Activated CD8-positive, alpha-beta T cell treated with anti-CD3 and anti-CD28 coated beads for 36 hours (primary cell): ENCODE data around the gene PTPRN. TPM values are rescaled to one million over a fixed set of nuclear protein-coding genes. Genes with fewer than 3 reads are reported as not detected.

Experiments used
- ATAC-seq: fragments of 200-7000 bp; cut with Tn5 transposase; one replicate; pipeline ENCODE4 v1.10.0; 2021; ENCODE audit warnings: mild to moderate bottlenecking, moderate library complexity
- CTCF ChIA-PET: fragments of 350-600 bp; sonication (Branson Sonifier 250); formaldehyde crosslinking; loops from one replicate; lab custom pipeline; 2021; ENCODE audit warnings: antibody characterized with exemption; lab: Charles Lee
- POLR2A ChIA-PET: fragments of 350-600 bp; sonication (Branson Sonifier 250); formaldehyde crosslinking; loops from one replicate; lab custom pipeline; 2021; ENCODE audit warnings: antibody characterized with exemption; lab: Charles Lee
- DNase-seq: peaks from one replicate; pipeline ENCODE4 v3.0.0-alpha.2; 2020
- H3K27ac Mint-ChIP-seq: one replicate; pipeline ENCODE4 v1.8.0; 2021; ENCODE audit warnings: mild to moderate bottlenecking, mixed read lengths
- H3K27me3 Mint-ChIP-seq: one replicate; pipeline ENCODE4 v1.8.0; 2021; ENCODE audit warnings: mixed read lengths
- H3K36me3 Mint-ChIP-seq: one replicate; pipeline ENCODE4 v1.8.0; 2021; ENCODE audit warnings: low read depth, mixed read lengths
- H3K4me1 Mint-ChIP-seq: one replicate; pipeline ENCODE4 v1.8.0; 2021; ENCODE audit warnings: low read depth, mixed read lengths
- H3K4me3 Mint-ChIP-seq: one replicate; pipeline ENCODE4 v1.8.0; 2021; ENCODE audit warnings: mild to moderate bottlenecking, moderate library complexity, mixed read lengths
- H3K9me3 Mint-ChIP-seq: one replicate; pipeline ENCODE4 v1.8.0; 2021; ENCODE audit warnings: mixed read lengths
- intact Hi-C: fragments of 100-400 bp; cut with micrococcal nuclease; formaldehyde crosslinking; loops from one replicate; pipeline ENCODE4 v1.10.0; 2022
- microRNA-seq: library from miRNA; unstranded; fragments of <30 nt; microRNA quantifications from one replicate; pipeline ENCODE4 v1.2.0, GENCODE V29; 2022; ENCODE audit warnings: borderline microRNAs expressed, borderline replicate concordance
- total RNA-seq, 2 experiments: library from RNA; stranded (reverse); gene quantifications; one replicate each; pipeline ENCODE4 v1.2.3, GENCODE V29; 2021
- TF ChIP-seq, protein P1 (sequence below): fragments of 200-600 bp; IDR thresholded peaks from one replicate; pipeline ENCODE4 v1.8.0; 2022; ENCODE audit warnings: antibody characterized with exemption, mild to moderate bottlenecking

The PTPRN gene
- total RNA-seq, 2 experiments from 2014 or later: 0.92 to 1.1 TPM

DNA sequence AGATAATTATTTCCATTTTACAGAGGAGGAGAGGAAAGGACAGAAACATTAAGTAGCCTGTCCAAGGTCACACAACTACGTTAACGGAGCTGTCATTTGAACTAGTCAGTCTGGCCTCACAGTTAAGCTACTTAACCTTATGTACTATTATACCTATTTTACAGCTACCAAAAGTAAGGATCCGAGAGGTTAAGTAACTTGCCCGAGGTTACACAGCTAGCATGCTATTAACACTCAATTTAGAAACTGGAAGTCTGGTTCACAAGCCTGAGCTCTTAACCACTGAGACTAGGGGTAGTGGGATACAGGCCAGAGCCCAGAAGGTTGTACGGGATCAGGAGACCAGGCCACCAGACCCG, 64.4 kb downstream of the PTPRN start:
- ChIA-PET POLR2A (interaction anchor here (0.7 to 19.2 kb wide), 12 partner anchors 8 to 74 kb away, joined by 3 to 239 read pairs (median 6); partner anchors contain the start of genes ABCB6, ANKZF1, ATG9A and TUBA4A), CTCF (interaction anchor here (0.8 to 3.0 kb wide), 13 partner anchors 9 to 85 kb away, joined by 3 to 24 read pairs (median 4); partner anchors contain the start of genes ABCB6, ANKZF1, ATG9A and DNAJB2)
- peak overlapping the region; percentile 99 for H3K27ac Mint-ChIP-seq
- no peaks in the 10 kb centered on the region for H3K9me3 Mint-ChIP-seq
- DNase-seq (no peak), ATAC-seq (no peak)
- TF ChIP-seq, protein P1, sequence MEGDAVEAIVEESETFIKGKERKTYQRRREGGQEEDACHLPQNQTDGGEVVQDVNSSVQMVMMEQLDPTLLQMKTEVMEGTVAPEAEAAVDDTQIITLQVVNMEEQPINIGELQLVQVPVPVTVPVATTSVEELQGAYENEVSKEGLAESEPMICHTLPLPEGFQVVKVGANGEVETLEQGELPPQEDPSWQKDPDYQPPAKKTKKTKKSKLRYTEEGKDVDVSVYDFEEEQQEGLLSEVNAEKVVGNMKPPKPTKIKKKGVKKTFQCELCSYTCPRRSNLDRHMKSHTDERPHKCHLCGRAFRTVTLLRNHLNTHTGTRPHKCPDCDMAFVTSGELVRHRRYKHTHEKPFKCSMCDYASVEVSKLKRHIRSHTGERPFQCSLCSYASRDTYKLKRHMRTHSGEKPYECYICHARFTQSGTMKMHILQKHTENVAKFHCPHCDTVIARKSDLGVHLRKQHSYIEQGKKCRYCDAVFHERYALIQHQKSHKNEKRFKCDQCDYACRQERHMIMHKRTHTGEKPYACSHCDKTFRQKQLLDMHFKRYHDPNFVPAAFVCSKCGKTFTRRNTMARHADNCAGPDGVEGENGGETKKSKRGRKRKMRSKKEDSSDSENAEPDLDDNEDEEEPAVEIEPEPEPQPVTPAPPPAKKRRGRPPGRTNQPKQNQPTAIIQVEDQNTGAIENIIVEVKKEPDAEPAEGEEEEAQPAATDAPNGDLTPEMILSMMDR: no peak
- no peaks in the 10 kb centered on the region for H3K27me3 Mint-ChIP-seq
- intact Hi-C loops: loop anchor here (5.0 kb wide), 1 partner anchor 53 kb away; no protein-coding TSS in a partner anchor
- H3K36me3 Mint-ChIP-seq: peaks cover 30% of the 10 kb centered on the region
- peaks cover 56% of the 10 kb centered on the region for H3K4me1 Mint-ChIP-seq
- H3K4me3 Mint-ChIP-seq: peak overlapping the region; percentile 98

DNA sequence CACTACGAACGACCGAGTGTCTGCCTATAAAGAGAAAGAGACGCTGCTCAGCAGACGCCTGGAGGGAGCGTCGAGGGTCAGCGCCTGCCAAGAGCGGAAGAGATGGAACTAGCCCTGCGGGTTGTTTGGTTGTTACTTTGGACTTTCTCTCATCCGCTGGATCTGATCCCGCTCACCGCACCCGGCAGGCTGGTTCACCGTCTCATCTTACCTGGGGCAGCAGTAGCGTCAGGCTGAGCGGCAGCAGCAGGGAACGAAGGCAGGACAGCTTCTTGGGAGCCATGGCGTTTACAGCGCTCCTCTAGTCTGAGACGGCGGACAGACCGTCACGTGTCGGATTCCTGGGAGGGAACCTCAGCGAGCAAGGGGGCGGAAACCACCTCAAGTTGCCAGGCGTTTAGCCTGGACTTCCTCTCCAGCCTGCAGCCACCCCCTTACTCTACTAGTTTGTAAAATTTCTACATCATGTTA, 65.9 kb downstream of the PTPRN start:
- Mint-ChIP-seq H3K36me3 (peaks cover 21% of the 10 kb centered on the region), H3K4me3 (peak overlapping the region; percentile 66), H3K4me1 (peaks cover 42% of the 10 kb centered on the region), H3K27me3 (no peaks in the 10 kb centered on the region), H3K9me3 (no peaks in the 10 kb centered on the region), H3K27ac (peak overlapping the region; percentile 32)
- ATAC-seq (no peak), DNase-seq (no peak)
- POLR2A ChIA-PET: interaction anchor here (1.3 to 19.2 kb wide), 3 partner anchors 11 to 24 kb away, joined by 6 to 239 read pairs (median 35); partner anchors contain the start of genes ABCB6, ANKZF1, ATG9A and TUBA4A
- TF ChIP-seq, protein P1: no peak
- intact Hi-C loops: no loop called here
- CTCF ChIA-PET: interaction anchor here (3.0 kb wide), 1 partner anchor 12 kb away, joined by 10 read pairs; no protein-coding TSS in a partner anchor

Small RNAs within 50 kb of the gene (microRNA-seq; reads per million reads assigned to microRNA genes)
- gene MIR153-1: not detected

Other genes with a start within 250 kb of the PTPRN start
- not detected for gene IHH, start 248.5 kb downstream of the PTPRN start, total RNA-seq
- gene NHEJ1, start 148.6 kb downstream of the PTPRN start, total RNA-seq: 10 to 100 TPM; 22.4 to 26.3 TPM
- gene SLC23A3, start 139.4 kb downstream of the PTPRN start, total RNA-seq: 1 to 10 TPM; 1.1 to 1.6 TPM
- gene CNPPD1, start 132.5 kb downstream of the PTPRN start, total RNA-seq: 10 to 100 TPM; 38.6 to 38.7 TPM
- gene RETREG2, start 131.1 kb downstream of the PTPRN start, total RNA-seq: 10 to 100 TPM; 63.8 to 67.8 TPM
- gene ZFAND2B, start 102.6 kb downstream of the PTPRN start, total RNA-seq: 10 to 100 TPM; 31.3 to 33.3 TPM
- 10 to 100 TPM; 32.3 to 35.7 TPM for gene ABCB6, start 90.4 kb downstream of the PTPRN start, total RNA-seq
- 10 to 100 TPM; 54.8 to 58.7 TPM for gene ATG9A, start 79.8 kb downstream of the PTPRN start, total RNA-seq
- 100 to 1,000 TPM; 216 to 217 TPM for gene ANKZF1, start 79.6 kb downstream of the PTPRN start, total RNA-seq
- gene GLB1L, start 64.0 kb downstream of the PTPRN start, total RNA-seq: 1 to 10 TPM; 1.2 to 2.8 TPM
- gene STK16, start 63.9 kb downstream of the PTPRN start, total RNA-seq: 10 to 100 TPM; 34.4 to 35.4 TPM
- gene TUBA4B, start 56.2 kb downstream of the PTPRN start, total RNA-seq: not detected
- 100 to 1,000 TPM; 226 TPM for gene TUBA4A, start 55.5 kb downstream of the PTPRN start, total RNA-seq
- gene DNAJB2, start 30.0 kb downstream of the PTPRN start, total RNA-seq: 10 to 100 TPM; 61.8 to 63.3 TPM
- not detected for gene RESP18, start 23.3 kb upstream of the PTPRN start, total RNA-seq
- gene DNPEP, start 78.5 kb upstream of the PTPRN start, total RNA-seq: 100 to 1,000 TPM; 112 to 113 TPM
- not detected for gene DES, start 109.0 kb upstream of the PTPRN start, total RNA-seq
- gene SPEG, start 125.4 kb upstream of the PTPRN start, total RNA-seq: 1 to 10 TPM; 2.1 to 2.3 TPM
- 10 to 100 TPM; 32.4 to 34.2 TPM for gene GMPPA, start 189.5 kb upstream of the PTPRN start, total RNA-seq
- not detected for gene ASIC4, start 205.1 kb upstream of the PTPRN start, total RNA-seq
- gene CHPF, start 234.4 kb upstream of the PTPRN start, total RNA-seq: 10 to 100 TPM; 16.6 to 18.4 TPM
- 1 to 10 TPM; 2.1 to 2.2 TPM for gene TMEM198, start 234.6 kb upstream of the PTPRN start, total RNA-seq